ENCODE measurements around the gene COL6A1. TPM values are rescaled to one million over a fixed set of nuclear protein-coding genes. Genes with fewer than 3 reads are reported as not detected.

COL6A1 gene
- total RNA-seq, 1 experiment from 2014 or later, result 193 TPM

DNA sequence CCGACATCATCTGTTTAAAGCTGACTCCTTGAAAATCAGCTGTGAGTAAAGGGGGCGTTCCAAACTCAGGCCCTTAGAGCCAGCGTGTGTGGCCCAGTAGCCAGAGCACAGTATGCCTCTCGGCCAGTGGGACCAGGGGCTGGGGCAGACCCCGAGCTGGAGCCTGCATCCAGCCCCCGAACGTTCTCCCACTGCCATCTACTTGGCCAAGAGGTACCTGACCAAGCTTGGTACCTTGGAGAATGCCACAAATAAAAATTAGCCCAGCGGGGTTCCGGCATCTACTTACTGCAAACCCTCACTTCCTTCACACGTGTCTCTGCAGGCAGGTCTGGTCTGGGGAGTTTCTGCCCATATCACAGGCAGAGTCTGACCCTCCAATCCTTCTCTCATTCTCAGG is 59.6 kb downstream of the COL6A1 start:
- TF ChIP-seq, protein P1, sequence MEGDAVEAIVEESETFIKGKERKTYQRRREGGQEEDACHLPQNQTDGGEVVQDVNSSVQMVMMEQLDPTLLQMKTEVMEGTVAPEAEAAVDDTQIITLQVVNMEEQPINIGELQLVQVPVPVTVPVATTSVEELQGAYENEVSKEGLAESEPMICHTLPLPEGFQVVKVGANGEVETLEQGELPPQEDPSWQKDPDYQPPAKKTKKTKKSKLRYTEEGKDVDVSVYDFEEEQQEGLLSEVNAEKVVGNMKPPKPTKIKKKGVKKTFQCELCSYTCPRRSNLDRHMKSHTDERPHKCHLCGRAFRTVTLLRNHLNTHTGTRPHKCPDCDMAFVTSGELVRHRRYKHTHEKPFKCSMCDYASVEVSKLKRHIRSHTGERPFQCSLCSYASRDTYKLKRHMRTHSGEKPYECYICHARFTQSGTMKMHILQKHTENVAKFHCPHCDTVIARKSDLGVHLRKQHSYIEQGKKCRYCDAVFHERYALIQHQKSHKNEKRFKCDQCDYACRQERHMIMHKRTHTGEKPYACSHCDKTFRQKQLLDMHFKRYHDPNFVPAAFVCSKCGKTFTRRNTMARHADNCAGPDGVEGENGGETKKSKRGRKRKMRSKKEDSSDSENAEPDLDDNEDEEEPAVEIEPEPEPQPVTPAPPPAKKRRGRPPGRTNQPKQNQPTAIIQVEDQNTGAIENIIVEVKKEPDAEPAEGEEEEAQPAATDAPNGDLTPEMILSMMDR (conservative IDR thresholded peaks at IDR 0.05), result no peak
- Histone ChIP-seq H2BK5ac (ENCODE audit: insufficient read length, low read length) (no peak overlapping the region), H3K4ac (ENCODE audit: low read depth, low read length) (no peak overlapping the region), H3K27ac (ENCODE audit: insufficient read length, low read depth, low read length) (no peak overlapping the region), H3K4me2 (ENCODE audit: insufficient read depth, insufficient read length, low read length) (no peak overlapping the region), H4K8ac (replicated peaks; ENCODE audit: insufficient read length, low read depth, low read length) (no peak overlapping the region), H3K56ac (ENCODE audit: insufficient read length, low read depth, low read length) (no peak overlapping the region), H3K4me1 (ENCODE audit: insufficient read depth, low read length) (no peaks in the 10 kb centered on the region; the same call in 1 of the 2 replicates), H4K20me1 (ENCODE audit: control insufficient read depth, insufficient read depth, insufficient read length) (no peaks in the 10 kb centered on the region), H3K23ac (ENCODE audit: insufficient read length, low read depth, low read length) (no peak overlapping the region), H2BK12ac (ENCODE audit: insufficient read length, low read depth, low read length) (no peak overlapping the region), H3K18ac (ENCODE audit: insufficient read length, low read depth, low read length) (no peak overlapping the region), H3K79me1 (ENCODE audit: insufficient read depth, low read depth, low read length, poor library complexity, severe bottlenecking) (no peaks in the 10 kb centered on the region), H3K9ac (ENCODE audit: extremely low read depth, insufficient read length, low read length) (no peak overlapping the region), H2BK20ac (ENCODE audit: low read depth, low read length, poor library complexity, severe bottlenecking) (no peak overlapping the region), H4K91ac (ENCODE audit: insufficient read length, low read depth, low read length) (no peak overlapping the region), H3K9me3 (ENCODE audit: control insufficient read depth, low read depth, low read length) (no peaks in the 10 kb centered on the region), H2BK15ac (ENCODE audit: low read depth, low read length) (no peak overlapping the region), H3K27me3 (ENCODE audit: insufficient read depth, low read length) (no peaks in the 10 kb centered on the region), H2BK120ac (ENCODE audit: low read depth, low read length, poor library complexity, severe bottlenecking) (no peak overlapping the region), H3K23me2 (ENCODE audit: insufficient read length, low read depth, low read length, poor library complexity, severe bottlenecking) (no peaks in the 10 kb centered on the region), H2AK5ac (ENCODE audit: insufficient read length, low read length) (no peak overlapping the region), H4K5ac (ENCODE audit: insufficient read length, low read depth, low read length) (no peak overlapping the region), H3K14ac (ENCODE audit: insufficient read depth, low read length) (no peak overlapping the region), H3K79me2 (ENCODE audit: insufficient read depth, low read length) (no peaks in the 10 kb centered on the region), H2AFZ (ENCODE audit: low read length) (no peak overlapping the region), H3T11ph (ENCODE audit: low read length) (no peak overlapping the region)
- peak overlapping the region in 1 of 3 experiments; percentile 71; a peak in 1 of 7 replicates for H3K27ac Mint-ChIP-seq
- no peaks in the 10 kb centered on the region; the same call in 1 of the 2 replicates for H3K27me3 Mint-ChIP-seq (ENCODE audit: low read depth)
- WGBS (ENCODE audit: extremely low coverage, insufficient read length, low lambda C conversion rate), result no CpG with 5 or more reads among the region's 10 CpGs
- DNase-seq, result no peak
- no peaks in the 10 kb centered on the region; a peak in 1 of 5 replicates for H3K9me3 Mint-ChIP-seq
- H3K36me3 Mint-ChIP-seq (ENCODE audit: insufficient read depth in 1 of 3, low read depth in 3 of 3), result peaks cover 0 to 4% (median 0%) of the 10 kb centered on the region in 3 experiments; a peak in 1 of 7 replicates
- peaks cover 20% of the 10 kb centered on the region in 2 experiments for H3K4me1 Mint-ChIP-seq
- no peak overlapping the region for H3K4me3 Mint-ChIP-seq
